NCI-H2227 treated with DMSO at 0.1 percent for 48 hours (cell line): ENCODE results near the gene GALNT2.

ENCODE experiments used
- DNase-seq: peaks from one replicate; lab custom pipeline; 2025; lab: John Stamatoyannopoulos, UW

GALNT2 gene

GRCh38 chr1:230256896-230257295 is 189.9 kb downstream of the GALNT2 start:
- DNase-seq: no peak

- no peak for DNase-seq
Observed at GRCh38 chr1:230259621-230260020, 192.6 kb downstream of the GALNT2 start.

GRCh38 chr1:230260831-230261230 is 193.8 kb downstream of the GALNT2 start:
- DNase-seq: no peak

- DNase-seq: no peak
Observed at GRCh38 chr1:230261928-230262650, 195.1 kb downstream of the GALNT2 start.

DNA sequence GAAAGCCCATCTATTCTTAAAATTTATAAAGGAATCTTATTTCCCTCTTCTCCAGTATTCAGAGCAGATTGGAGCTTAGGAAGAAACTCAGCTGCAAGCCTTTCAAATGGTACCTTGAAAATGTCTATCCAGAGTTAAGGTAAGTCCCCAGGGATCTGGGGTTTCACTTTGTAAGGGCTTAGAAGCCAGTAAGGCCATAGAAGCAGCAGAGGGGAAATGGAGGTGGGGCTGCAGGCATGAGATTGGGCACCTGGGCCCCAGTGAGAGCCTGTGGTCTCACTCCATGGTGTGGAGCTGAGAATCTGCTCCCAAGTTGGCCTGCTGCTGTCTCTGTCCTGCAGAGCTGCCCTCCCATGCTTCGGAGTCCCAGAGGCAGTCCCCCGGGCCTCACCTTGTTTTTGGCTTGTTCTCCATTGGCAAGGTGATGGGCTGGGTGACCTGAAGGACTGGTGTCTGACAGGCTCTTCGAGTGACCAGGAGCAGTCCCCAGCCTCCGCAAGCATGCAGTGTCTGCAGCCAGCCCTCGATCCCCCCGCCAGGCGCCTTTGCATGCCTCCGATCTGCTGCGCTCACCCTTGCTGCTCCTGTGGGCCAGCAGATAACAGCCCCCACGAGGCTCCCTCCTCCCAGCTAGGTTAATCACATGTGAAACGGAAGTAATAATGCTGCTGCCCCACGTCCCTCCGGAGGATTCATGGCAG is 196.0 kb downstream of the GALNT2 start:
- DNase-seq: no peak

- no peak for DNase-seq
Observed at GRCh38 chr1:230263568-230264195, 196.6 kb downstream of the GALNT2 start.

DNA sequence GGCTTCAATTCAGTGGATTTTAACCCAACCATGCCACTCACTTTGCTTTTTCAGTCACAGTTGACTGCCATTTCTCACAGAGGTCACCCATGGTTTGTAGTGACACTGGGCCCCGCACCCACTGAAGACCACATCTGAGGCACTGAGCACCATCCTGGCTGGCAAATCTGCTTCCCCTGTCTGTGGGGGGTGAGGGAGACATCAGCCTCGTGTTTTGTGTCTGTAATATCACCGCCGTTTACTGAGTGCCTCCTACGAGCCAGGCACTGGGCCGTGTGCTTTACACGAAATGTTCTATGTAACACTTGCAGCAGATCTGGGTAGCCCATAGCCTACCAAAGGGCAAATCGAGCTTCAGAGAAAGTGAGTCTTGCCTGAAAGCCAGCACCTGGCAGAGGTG is 197.3 kb downstream of the GALNT2 start:
- no peak for DNase-seq

GRCh38 chr1:230265200-230266115 is 198.4 kb downstream of the GALNT2 start:
- DNase-seq: no peak

DNA sequence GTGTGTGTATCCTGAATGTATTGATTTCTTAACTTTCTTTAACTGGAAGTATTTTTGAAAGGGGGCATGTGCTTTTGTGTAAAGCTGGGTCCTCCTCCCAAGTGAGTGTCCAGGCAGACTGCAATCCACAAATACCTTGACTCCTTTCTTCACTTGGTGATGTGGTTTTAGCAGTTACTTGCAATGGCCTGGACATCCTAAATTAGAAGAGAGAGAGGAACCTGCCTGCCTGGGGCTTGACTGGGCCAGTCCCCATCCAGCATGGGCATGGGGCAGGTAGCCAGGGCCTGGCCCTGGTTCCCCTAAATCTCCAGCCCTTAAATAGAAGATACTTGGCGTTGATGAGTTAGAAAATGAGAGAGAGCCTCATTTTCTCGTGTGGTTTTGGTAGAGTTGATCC is 199.4 kb downstream of the GALNT2 start:
- no peak for DNase-seq

DNA sequence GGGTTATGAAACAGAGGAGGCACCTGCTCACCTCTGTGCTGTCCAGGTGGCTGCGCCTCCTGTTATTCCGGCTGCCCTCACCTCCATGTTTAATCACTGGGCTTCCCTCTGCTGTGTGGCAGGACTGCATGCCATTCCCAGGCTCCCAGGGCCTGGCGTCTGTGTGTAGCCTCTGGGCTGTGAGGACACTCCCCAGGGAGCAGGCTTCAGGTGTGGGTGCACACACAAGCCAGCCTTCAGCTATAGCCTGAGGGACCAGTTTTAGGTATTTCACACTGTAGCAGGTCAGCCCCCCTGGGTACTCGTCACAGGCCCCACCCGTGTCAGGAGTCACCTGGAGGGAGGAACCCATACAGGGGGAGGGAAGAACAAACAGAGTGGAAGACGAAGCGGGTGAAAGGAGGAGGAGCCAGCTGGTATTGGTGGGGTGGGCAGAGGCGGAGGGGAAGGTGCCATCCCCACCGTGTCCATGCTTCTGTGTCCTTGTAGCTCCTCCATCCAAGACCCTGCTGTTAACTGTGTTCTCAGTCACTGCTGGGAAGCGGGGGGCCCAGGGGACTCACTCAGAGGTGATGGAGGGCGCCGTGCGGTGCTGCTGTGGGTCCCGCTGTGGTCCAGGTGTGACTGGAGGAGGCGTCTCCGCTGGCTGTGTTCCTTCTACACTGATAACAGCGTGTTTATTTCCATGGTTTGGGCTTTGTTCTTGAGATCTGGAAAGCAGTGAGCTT is 200.5 kb downstream of the GALNT2 start:
- DNase-seq: no peak

GRCh38 chr1:230268371-230269170 is 201.5 kb downstream of the GALNT2 start:
- DNase-seq: peak; percentile 71

GRCh38 chr1:230270185-230270558 is 203.1 kb downstream of the GALNT2 start:
- DNase-seq: no peak

GRCh38 chr1:230270559-230271281 is 203.7 kb downstream of the GALNT2 start:
- DNase-seq: no peak

- no peak for DNase-seq
Observed at GRCh38 chr1:230271300-230272035, 204.4 kb downstream of the GALNT2 start.

GRCh38 chr1:230272557-230272956 is 205.5 kb downstream of the GALNT2 start:
- no peak for DNase-seq

GRCh38 chr1:230273141-230273710 is 206.2 kb downstream of the GALNT2 start:
- no peak for DNase-seq

GRCh38 chr1:230274254-230274653 is 207.2 kb downstream of the GALNT2 start:
- DNase-seq: no peak

GRCh38 chr1:230276401-230276800 is 209.4 kb downstream of the GALNT2 start:
- DNase-seq: no peak
